Type B pancreatic cell (in vitro differentiated cells): ENCODE results near the gene WDR46. TPM values are rescaled to one million over a fixed set of nuclear protein-coding genes. Genes with fewer than 3 reads are reported as not detected.

ENCODE experiments used
- DNase-seq: peaks from one replicate; pipeline ENCODE4 v3.0.0; 2021; ENCODE audit warnings: mixed read lengths; ENCODE audit not compliant: unreplicated experiment; ENCODE audit errors: extremely low spot score
- H3K27ac Mint-ChIP-seq: 2 replicates; pipeline ENCODE4 v1.8.0; 2021; ENCODE audit warnings: mild to moderate bottlenecking, mixed read lengths
- H3K27me3 Mint-ChIP-seq: 2 replicates; pipeline ENCODE4 v1.8.0; 2021; ENCODE audit warnings: mixed read lengths
- H3K36me3 Mint-ChIP-seq: 2 replicates; pipeline ENCODE4 v1.8.0; 2021; ENCODE audit warnings: mixed read lengths
- H3K4me1 Mint-ChIP-seq: one replicate; pipeline ENCODE4 v1.8.0; 2021; ENCODE audit warnings: mixed read lengths; ENCODE audit not compliant: unreplicated experiment
- H3K4me3 Mint-ChIP-seq: 2 replicates; pipeline ENCODE4 v1.8.0; 2021; ENCODE audit warnings: mild to moderate bottlenecking, mixed read lengths
- H3K9me3 Mint-ChIP-seq: 2 replicates; pipeline ENCODE4 v1.8.0; 2021; ENCODE audit warnings: mixed read lengths
- total RNA-seq: library from RNA; stranded (reverse); gene quantifications from 2 replicates; pipeline ENCODE4 v1.2.1, GENCODE V29; 2021; ENCODE audit warnings: low replicate concordance
- TF ChIP-seq, protein P1 (sequence below): fragments of 200-600 bp; sonication (generic); conservative IDR thresholded peaks from 2 replicates; pipeline ENCODE4 v1.5.0; 2021; ENCODE audit warnings: antibody characterized with exemption, mild to moderate bottlenecking

WDR46 gene
- total RNA-seq, 1 donor from 2014 or later, result 67.4 TPM

DNA sequence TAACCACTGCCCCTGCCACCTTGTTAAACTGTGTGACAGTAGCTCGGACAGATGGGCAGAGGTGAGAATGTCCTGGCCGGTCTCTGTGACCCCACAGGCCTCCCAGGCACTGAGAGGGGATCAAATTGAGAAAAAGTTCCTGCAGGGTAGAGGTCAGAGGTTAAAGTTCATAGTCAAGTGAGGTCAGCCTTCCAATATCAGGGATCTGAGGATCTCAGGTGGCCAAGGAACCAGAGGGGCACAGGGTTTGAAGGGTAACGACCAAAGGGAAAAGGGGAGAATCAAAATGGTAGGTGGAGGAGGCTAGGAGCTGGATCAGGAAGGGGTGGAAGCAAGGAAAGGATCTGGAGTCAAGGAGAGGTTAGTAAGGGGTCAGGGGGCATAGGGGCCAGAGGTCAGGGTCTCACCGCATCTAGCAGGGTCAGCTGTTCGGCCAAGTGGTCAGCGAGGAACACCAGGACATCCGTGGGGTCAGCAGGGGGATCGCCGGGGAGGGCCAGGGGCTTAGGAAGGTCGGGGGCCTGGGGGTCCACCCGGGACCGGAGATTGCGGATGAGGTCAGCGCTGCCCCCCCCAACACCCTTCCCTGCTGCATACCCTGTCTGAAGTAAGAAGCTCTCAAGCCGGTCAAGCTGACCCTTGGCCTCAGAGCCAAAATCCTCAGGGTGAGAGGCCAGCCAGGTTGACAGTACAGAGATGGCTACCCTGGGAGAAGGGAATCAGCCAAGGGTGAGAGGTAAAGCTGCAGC, 6.8 kb upstream of the WDR46 start:
- TF ChIP-seq, protein P1, sequence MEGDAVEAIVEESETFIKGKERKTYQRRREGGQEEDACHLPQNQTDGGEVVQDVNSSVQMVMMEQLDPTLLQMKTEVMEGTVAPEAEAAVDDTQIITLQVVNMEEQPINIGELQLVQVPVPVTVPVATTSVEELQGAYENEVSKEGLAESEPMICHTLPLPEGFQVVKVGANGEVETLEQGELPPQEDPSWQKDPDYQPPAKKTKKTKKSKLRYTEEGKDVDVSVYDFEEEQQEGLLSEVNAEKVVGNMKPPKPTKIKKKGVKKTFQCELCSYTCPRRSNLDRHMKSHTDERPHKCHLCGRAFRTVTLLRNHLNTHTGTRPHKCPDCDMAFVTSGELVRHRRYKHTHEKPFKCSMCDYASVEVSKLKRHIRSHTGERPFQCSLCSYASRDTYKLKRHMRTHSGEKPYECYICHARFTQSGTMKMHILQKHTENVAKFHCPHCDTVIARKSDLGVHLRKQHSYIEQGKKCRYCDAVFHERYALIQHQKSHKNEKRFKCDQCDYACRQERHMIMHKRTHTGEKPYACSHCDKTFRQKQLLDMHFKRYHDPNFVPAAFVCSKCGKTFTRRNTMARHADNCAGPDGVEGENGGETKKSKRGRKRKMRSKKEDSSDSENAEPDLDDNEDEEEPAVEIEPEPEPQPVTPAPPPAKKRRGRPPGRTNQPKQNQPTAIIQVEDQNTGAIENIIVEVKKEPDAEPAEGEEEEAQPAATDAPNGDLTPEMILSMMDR, result no peak
- peaks cover 8% of the 10 kb centered on the region for H3K36me3 Mint-ChIP-seq
- H3K27me3 Mint-ChIP-seq, result peaks cover 3% of the 10 kb centered on the region
- no peak for DNase-seq
- H3K9me3 Mint-ChIP-seq, result no peaks in the 10 kb centered on the region
- peak overlapping the region; percentile 80 for H3K4me3 Mint-ChIP-seq
- H3K27ac Mint-ChIP-seq, result peak overlapping the region; percentile 80
- peaks cover 12% of the 10 kb centered on the region for H3K4me1 Mint-ChIP-seq

DNA sequence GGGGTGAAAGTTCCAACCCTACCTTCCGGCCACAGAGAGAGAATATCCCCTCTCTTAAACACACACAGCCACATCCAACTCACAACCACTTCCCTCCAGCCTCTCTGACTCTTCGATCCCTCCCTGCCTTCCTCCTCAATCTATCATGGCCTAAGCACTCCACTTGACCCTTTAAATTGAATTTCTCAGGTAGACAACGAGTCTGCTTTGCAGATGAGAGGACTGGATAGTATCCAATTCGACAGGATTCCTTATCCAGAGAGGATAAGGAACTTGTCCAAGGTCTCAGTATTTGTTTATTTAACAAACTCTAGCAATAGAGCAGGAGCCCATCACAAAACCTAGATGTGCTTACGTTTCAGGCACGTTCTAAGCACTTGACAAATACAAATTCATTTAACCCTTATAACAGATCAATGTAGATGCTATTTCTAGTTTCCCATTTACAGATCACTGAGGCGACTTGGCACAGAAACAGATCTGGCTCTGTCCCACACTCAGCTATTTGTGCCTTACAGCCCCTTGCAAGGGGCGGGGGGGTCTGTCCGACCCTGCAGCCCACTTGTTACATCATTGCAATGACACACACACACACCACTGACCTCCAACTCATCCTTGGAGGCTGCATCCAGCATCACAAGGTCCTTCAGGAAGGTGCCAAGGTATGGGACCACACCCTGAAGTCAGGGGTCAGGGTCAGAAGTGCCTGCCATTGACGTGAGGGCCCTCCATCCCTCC, 5.2 kb upstream of the WDR46 start:
- Mint-ChIP-seq H3K4me1 (peaks cover 12% of the 10 kb centered on the region), H3K36me3 (peaks cover 4% of the 10 kb centered on the region), H3K27ac (peak overlapping the region; percentile 29), H3K27me3 (peaks cover 3% of the 10 kb centered on the region), H3K4me3 (no peak overlapping the region), H3K9me3 (no peaks in the 10 kb centered on the region)
- TF ChIP-seq, protein P1, result no peak
- DNase-seq, result no peak

DNA sequence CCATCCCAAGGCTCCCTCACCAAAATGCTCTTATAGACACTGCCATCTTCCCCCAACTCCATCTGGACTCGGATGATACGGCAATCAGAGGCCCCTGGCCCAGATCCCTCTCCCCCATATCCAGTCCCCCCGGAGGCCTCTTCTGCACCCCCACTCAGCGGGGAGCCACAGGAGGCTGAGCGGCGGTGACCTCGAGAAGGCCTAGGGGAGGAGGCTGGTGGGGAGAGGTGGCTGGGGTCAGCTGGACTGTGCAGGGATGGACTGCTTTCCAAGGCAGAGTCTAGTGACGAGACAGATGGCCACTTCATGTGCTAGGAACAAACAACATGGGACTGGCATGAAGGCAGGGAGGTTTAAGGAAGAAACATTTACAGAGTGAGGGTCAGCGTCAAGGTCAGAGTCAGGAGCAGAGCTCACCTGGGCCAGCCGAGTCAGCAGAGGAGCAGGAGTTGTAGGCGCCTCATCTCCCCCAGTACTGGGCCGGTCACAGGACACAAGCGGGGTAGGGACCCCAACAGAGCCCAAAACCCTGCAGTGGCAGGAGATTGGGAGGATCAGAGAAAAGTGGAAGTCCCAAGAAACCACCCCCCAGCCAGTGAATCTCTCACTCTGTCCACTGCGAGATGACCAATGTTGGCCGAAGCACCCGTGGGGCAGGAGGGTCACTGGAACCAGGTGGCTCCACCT, 4.1 kb upstream of the WDR46 start:
- H3K27ac Mint-ChIP-seq, result no peak overlapping the region
- H3K27me3 Mint-ChIP-seq, result peaks cover 2% of the 10 kb centered on the region
- peaks cover 8% of the 10 kb centered on the region for H3K36me3 Mint-ChIP-seq
- H3K4me1 Mint-ChIP-seq, result peaks cover 20% of the 10 kb centered on the region
- no peaks in the 10 kb centered on the region for H3K9me3 Mint-ChIP-seq
- no peak for DNase-seq
- TF ChIP-seq, protein P1, result no peak
- H3K4me3 Mint-ChIP-seq, result peak overlapping the region; percentile 54

DNA sequence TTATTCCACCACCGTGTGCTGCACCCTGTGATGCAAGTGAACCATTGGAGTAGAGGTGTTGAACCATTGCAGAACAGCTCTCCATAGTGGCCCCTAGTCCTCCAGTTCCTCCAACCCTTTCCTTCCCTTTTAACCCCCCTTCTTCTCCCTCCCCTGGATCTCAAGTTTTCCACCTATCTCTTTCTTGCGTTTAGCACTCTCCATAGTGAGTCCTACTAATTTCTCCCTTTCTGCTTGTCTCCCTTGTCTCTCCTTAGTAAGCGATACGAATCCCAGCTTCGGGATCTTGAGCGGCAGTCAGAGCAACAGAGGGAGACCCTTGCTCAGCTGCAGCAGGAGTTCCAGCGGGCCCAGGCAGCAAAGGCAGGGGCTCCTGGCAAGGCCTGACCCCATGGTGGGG, 1.4 kb upstream of the WDR46 start:
- peaks cover 13% of the 10 kb centered on the region for H3K36me3 Mint-ChIP-seq
- H3K4me1 Mint-ChIP-seq, result peaks cover 25% of the 10 kb centered on the region
- H3K27me3 Mint-ChIP-seq, result no peaks in the 10 kb centered on the region
- no peak for DNase-seq
- H3K4me3 Mint-ChIP-seq, result peak overlapping the region; percentile 99
- H3K27ac Mint-ChIP-seq, result peak overlapping the region; percentile 92
- TF ChIP-seq, protein P1, result no peak
- H3K9me3 Mint-ChIP-seq, result no peaks in the 10 kb centered on the region

DNA sequence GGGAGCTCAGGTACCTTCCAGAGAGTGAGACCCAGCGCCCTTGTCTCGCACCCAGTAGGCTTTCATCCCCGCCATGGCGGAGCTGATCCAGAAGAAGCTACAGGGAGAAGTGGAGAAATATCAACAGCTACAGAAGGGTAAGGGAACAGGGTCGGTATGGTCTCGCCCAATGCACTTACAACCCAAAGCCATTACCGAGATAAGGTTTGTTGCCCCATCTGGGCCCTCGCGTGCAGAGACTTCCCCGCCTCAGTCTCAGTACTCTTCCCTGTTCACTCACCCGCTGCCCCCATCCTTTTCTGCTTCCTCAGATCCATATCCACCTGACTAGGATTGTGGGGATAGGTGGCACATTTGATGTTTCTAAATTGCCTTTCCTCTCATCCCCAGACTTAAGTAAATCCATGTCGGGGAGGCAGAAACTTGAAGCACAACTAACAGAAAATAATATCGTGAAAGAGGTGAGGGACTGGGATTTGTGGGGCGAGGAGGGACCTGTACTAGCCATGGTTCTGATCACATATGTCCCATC, 811 bp upstream of the WDR46 start:
- peak overlapping the region; percentile 99 for H3K4me3 Mint-ChIP-seq
- H3K4me1 Mint-ChIP-seq, result peaks cover 25% of the 10 kb centered on the region
- no peaks in the 10 kb centered on the region for H3K27me3 Mint-ChIP-seq
- H3K9me3 Mint-ChIP-seq, result no peaks in the 10 kb centered on the region
- DNase-seq, result no peak
- peaks cover 13% of the 10 kb centered on the region for H3K36me3 Mint-ChIP-seq
- peak overlapping the region; percentile 92 for H3K27ac Mint-ChIP-seq
- TF ChIP-seq, protein P1, result no peak
